ENCODE results near the gene BRD9.

GRCh38 chr5:865168-865521 lies 27.5 kb downstream of the BRD9 start:
- TF ChIP-seq CTCF (IDR thresholded peaks at IDR 0.05; ENCODE audit: insufficient read depth, low read length) (no peak), POLR2AphosphoS5 (IDR thresholded peaks at IDR 0.05; ENCODE audit: low read depth) (no peak), REST (IDR thresholded peaks at IDR 0.05; ENCODE audit: insufficient replicate concordance, low read depth) (no peak), GABPA (IDR thresholded peaks at IDR 0.05; ENCODE audit: low read depth) (no peak), SPI1 (IDR thresholded peaks at IDR 0.05; ENCODE audit: borderline replicate concordance, low read depth) (no peak)

Data from HL-60 (cell line).